Measurements from ENCODE around the gene TTYH1.

GRCh38 chr19:54470276-54470887 lies 55.1 kb downstream of the TTYH1 start:
- TF ChIP-seq GATA2 (IDR thresholded peaks at IDR 0.05; ENCODE audit: low read depth, low read length) (no peak), GATA3 (IDR thresholded peaks at IDR 0.05; ENCODE audit: low read depth, low read length) (no peak)

All from SH-SY5Y (cell line).